Measurements from ENCODE around the gene TMEM200A. TPM values are rescaled to one million over a fixed set of nuclear protein-coding genes. Genes with fewer than 3 reads are reported as not detected.

TMEM200A gene
- total RNA-seq, 6 experiments from 2014 or later: 78.0 to 131 (median 114) TPM

DNA sequence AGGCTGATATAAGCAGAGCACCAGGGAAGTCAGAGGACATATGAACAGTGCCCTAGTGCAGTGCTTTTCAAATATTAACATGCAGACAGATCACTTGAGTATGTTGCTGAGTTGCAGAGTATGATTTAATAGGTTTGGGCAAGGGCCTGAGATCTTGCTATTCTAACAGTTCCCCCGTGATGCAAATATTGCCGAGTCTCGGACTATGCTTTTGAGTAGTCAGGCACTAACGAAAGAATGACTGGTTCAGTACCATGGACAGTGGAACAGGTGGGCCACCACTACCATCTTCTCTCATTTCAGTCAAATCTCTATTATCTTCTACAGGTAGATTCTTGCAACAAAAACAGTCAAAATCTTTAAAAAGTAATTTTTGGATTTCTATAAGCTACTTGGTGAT is 3.7 kb upstream of the TMEM200A start:
- Mint-ChIP-seq H3K27me3 (ENCODE audit: insufficient read depth) (no peaks in the 10 kb centered on the region), H3K4me3 (no peak overlapping the region)
- no peak for DNase-seq

DNA sequence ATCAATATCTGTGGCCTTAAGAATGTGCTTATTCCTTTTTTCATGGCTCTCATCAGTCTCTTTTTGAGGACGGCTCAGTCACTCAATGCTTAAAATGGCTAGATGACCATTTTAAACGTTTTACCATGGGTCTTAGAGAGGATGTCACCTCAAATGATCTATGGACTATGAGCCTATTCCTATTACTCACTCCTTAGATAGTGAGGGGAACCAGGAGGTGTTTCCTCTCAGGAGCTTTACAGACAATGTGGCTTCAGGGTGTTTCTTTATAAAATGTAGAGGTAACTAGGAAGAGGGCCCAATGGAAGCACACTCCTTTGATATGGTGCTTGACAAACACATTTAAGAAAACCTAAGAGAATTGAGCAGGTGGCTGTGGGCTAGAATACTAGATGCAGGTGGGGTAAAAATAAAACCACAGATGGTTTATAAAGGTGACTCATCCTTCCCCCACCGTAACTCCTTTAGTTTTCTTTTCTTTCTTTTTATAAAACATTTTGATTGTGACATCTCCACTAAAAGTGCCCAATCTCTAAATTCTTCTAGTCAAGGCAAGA is 1.5 kb upstream of the TMEM200A start:
- Mint-ChIP-seq H3K4me1 (ENCODE audit: low read depth) (peaks cover 48% of the 10 kb centered on the region), H3K27me3 (ENCODE audit: insufficient read depth) (no peaks in the 10 kb centered on the region; the same call in 1 of the 2 replicates)

More for the DNA sequence above, 3.7 kb upstream of the TMEM200A start:
- no peak overlapping the region for H3K27ac Mint-ChIP-seq
- TF ChIP-seq, protein P1, sequence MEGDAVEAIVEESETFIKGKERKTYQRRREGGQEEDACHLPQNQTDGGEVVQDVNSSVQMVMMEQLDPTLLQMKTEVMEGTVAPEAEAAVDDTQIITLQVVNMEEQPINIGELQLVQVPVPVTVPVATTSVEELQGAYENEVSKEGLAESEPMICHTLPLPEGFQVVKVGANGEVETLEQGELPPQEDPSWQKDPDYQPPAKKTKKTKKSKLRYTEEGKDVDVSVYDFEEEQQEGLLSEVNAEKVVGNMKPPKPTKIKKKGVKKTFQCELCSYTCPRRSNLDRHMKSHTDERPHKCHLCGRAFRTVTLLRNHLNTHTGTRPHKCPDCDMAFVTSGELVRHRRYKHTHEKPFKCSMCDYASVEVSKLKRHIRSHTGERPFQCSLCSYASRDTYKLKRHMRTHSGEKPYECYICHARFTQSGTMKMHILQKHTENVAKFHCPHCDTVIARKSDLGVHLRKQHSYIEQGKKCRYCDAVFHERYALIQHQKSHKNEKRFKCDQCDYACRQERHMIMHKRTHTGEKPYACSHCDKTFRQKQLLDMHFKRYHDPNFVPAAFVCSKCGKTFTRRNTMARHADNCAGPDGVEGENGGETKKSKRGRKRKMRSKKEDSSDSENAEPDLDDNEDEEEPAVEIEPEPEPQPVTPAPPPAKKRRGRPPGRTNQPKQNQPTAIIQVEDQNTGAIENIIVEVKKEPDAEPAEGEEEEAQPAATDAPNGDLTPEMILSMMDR (IDR thresholded peaks at IDR 0.05): no peak
- peaks cover 12% of the 10 kb centered on the region; the same call in 1 of the 2 replicates for H3K36me3 Mint-ChIP-seq (ENCODE audit: low read depth)
- peaks cover 34% of the 10 kb centered on the region for H3K4me1 Mint-ChIP-seq (ENCODE audit: low read depth)
- H3K9me3 Mint-ChIP-seq: no peaks in the 10 kb centered on the region

DNA sequence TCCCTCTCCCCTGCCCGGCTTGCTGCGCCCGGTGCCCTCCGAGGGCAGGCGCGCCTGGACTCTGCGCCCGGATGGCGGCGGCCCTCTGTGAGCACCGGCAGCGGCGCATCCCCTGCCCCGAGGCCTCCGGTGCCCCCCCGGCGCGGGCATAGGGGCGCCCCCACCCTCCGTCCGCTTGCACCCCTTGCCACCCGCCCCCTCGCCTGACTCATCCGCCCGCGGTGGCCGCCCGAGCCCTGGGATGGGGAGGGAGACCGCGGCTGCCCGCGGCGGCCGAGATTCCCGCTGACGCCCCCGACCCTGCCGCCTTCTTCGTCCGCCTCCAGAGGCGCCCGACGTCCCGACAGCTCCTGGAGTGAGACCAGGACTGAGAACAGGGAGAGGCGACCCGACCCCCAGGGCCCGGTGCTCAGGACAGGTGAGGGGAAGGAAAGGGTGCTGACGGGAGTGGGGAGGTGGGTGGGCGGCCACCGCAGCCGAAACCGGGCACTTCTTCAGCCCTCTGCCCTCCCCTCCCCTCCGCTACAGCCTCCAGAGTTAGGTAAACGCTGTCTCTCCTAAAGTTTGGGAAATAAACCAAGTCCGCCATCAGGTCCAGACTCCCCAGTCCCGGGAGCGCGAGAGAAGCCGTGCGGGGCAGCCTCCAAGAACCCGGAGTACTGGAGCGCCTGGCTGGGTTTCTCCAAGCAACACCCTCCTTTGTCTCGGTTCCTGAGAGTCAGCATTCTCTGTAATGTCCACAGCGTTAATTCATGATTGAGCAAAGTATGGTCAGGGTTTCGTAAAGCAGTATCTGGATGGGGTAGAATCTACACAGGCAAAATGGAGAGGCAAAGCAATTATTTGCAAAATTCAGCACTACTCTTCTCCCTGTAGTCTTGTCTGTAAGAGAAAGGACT is 539 bp downstream of the TMEM200A start:
- H3K4me3 Mint-ChIP-seq: peak overlapping the region; percentile 92
- TF ChIP-seq, protein P1 (IDR thresholded peaks at IDR 0.05): 0 out of 2 replicates have a peak, but pooled peaks have one; percentile 9
- peaks cover 58% of the 10 kb centered on the region for H3K4me1 Mint-ChIP-seq (ENCODE audit: low read depth)
- H3K27me3 Mint-ChIP-seq (ENCODE audit: insufficient read depth): no peaks in the 10 kb centered on the region; the same call in 1 of the 2 replicates
- H3K9me3 Mint-ChIP-seq: no peaks in the 10 kb centered on the region
- peaks cover 42% of the 10 kb centered on the region for H3K36me3 Mint-ChIP-seq (ENCODE audit: low read depth)
- peak overlapping the region; percentile 75 for H3K27ac Mint-ChIP-seq
- peak; percentile 36 for DNase-seq

More for the DNA sequence above, 1.5 kb upstream of the TMEM200A start:
- H3K36me3 Mint-ChIP-seq (ENCODE audit: low read depth): peaks cover 26% of the 10 kb centered on the region
- peak overlapping the region; percentile 92 for H3K4me3 Mint-ChIP-seq
- H3K9me3 Mint-ChIP-seq: no peaks in the 10 kb centered on the region
- no peak for DNase-seq
- TF ChIP-seq, protein P1 (IDR thresholded peaks at IDR 0.05): no peak
- H3K27ac Mint-ChIP-seq: peak overlapping the region; percentile 60; the same call in 1 of the 2 replicates

DNA sequence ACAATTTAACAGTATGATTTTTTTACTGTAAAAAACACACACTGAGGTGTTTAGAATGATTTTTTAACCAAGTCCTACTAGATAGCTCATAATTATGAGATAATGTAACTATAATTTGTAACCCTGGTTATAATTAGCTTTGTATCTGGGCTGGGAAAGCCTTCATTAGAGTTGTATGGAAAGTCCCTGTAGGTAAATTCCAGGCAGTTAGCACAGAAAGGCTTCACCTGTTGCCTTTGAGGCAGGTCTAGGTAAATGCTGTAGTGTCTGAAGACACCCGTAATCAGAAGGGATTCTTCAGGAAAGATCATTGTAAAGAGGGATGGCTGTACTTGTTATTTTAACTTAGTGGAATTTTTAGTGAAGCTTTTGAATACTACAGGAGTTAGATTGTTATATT is 1.9 kb downstream of the TMEM200A start:
- H3K9me3 Mint-ChIP-seq: no peaks in the 10 kb centered on the region
- H3K4me3 Mint-ChIP-seq: peak overlapping the region; percentile 92
- no peak for DNase-seq
- peaks cover 50% of the 10 kb centered on the region for H3K36me3 Mint-ChIP-seq (ENCODE audit: low read depth)
- TF ChIP-seq, protein P1 (IDR thresholded peaks at IDR 0.05): no peak
- peaks cover 72% of the 10 kb centered on the region for H3K4me1 Mint-ChIP-seq (ENCODE audit: low read depth)
- no peaks in the 10 kb centered on the region; the same call in 1 of the 2 replicates for H3K27me3 Mint-ChIP-seq (ENCODE audit: insufficient read depth)
- peak overlapping the region; percentile 20; the same call in 1 of the 2 replicates for H3K27ac Mint-ChIP-seq

DNA sequence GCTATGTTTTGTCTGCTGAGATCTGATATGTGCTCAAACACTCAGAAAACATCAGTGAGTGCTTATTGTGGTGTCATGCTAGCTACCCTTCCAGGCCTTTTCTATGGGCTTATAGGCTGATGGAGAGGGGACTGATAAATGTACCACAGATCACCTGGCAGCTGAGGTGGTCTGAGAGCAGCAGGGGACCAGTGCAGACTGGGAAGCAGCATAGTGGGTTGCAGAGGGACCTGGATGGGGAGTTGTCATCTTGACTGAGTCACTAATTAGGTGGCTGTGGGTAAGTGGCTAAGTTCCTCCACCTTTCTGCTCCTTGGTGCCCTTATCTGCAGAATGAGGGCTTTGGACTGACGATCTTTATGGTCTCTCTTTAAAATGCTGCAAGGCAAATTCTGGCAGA is 2.8 kb downstream of the TMEM200A start:
- Mint-ChIP-seq H3K9me3 (no peaks in the 10 kb centered on the region), H3K36me3 (ENCODE audit: low read depth) (peaks cover 46% of the 10 kb centered on the region), H3K4me3 (peak overlapping the region; percentile 92), H3K4me1 (ENCODE audit: low read depth) (peaks cover 69% of the 10 kb centered on the region), H3K27ac (no peak overlapping the region), H3K27me3 (ENCODE audit: insufficient read depth) (no peaks in the 10 kb centered on the region; the same call in 1 of the 2 replicates)
- TF ChIP-seq, protein P1 (IDR thresholded peaks at IDR 0.05): no peak
- no peak for DNase-seq
